Loucy (cell line): ENCODE measurements around the gene DIRAS3.

ENCODE experiments used
- H2AFZ ChIP-seq: fragments of 200-600 bp; sonication (generic); 2 replicates; pipeline ENCODE4 v1.6.0; 2016; ENCODE audit warnings: antibody characterized with exemption, mild to moderate bottlenecking, low read length, moderate library complexity
- H3F3A ChIP-seq: fragments of 200-600 bp; 2 replicates; pipeline ENCODE4 v1.6.0; 2016; ENCODE audit warnings: antibody characterized with exemption, low read depth, mild to moderate bottlenecking
- H3K27me3 ChIP-seq: fragments of 200-600 bp; sonication (generic); 2 replicates; pipeline ENCODE4 v1.6.1; 2014; ENCODE audit warnings: low read length, mild to moderate bottlenecking; ENCODE audit not compliant: insufficient read depth, poor library complexity, severe bottlenecking
- H3K36me3 ChIP-seq: fragments of 200-600 bp; sonication (generic); 2 replicates; pipeline ENCODE4 v1.6.1; 2016; ENCODE audit warnings: low read length; ENCODE audit not compliant: insufficient read depth
- H3K4me1 ChIP-seq: fragments of 200-600 bp; sonication (generic); 2 replicates; pipeline ENCODE4 v1.5.1; 2014; ENCODE audit warnings: low read length, mild to moderate bottlenecking; ENCODE audit not compliant: insufficient read depth, poor library complexity, severe bottlenecking
- H3K4me2 ChIP-seq: fragments of 200-600 bp; sonication (generic); 2 replicates; pipeline ENCODE4 v1.6.0; 2014; ENCODE audit warnings: antibody characterized with exemption, low read length, low read depth, mild to moderate bottlenecking; ENCODE audit not compliant: poor library complexity, severe bottlenecking
- H3K4me3 ChIP-seq: fragments of 200-600 bp; sonication (generic); 2 replicates; pipeline ENCODE4 v1.5.1; 2014; ENCODE audit warnings: low read length, mild to moderate bottlenecking, mixed read lengths; ENCODE audit not compliant: poor library complexity, severe bottlenecking
- H3K79me2 ChIP-seq: fragments of 200-600 bp; sonication (generic); 2 replicates; pipeline ENCODE4 v1.6.1; 2014; ENCODE audit warnings: low read length; ENCODE audit not compliant: insufficient read depth
- H3K9ac ChIP-seq: fragments of 200-600 bp; sonication (generic); 2 replicates; pipeline ENCODE4 v1.6.0; 2014; ENCODE audit warnings: mild to moderate bottlenecking, low read depth, low read length, moderate library complexity; ENCODE audit not compliant: poor library complexity, severe bottlenecking
- H3K9me2 ChIP-seq: fragments of 200-600 bp; sonication (generic); replicated peaks from 2 replicates; pipeline ENCODE4 v1.6.1; 2016; ENCODE audit warnings: low read depth, low read length, mixed read lengths
- H3K9me3 ChIP-seq: fragments of 200-600 bp; sonication (generic); 2 replicates; pipeline ENCODE4 v1.6.1; 2014; ENCODE audit warnings: mild to moderate bottlenecking, antibody characterized with exemption, low read length, low read depth; ENCODE audit not compliant: insufficient read depth
- H4K20me1 ChIP-seq: fragments of 200-600 bp; sonication (generic); 2 replicates; pipeline ENCODE4 v1.6.0; 2014; ENCODE audit warnings: antibody characterized with exemption, low read length, mild to moderate bottlenecking; ENCODE audit not compliant: insufficient read depth, poor library complexity, severe bottlenecking
- EZH2phosphoT487 ChIP-seq: fragments of 200-600 bp; IDR thresholded peaks from 2 replicates; pipeline ENCODE4 v1.6.1; 2018; ENCODE audit warnings: antibody characterized with exemption, mild to moderate bottlenecking, moderate library complexity, borderline replicate concordance
- TF ChIP-seq, protein P1 (sequence below): fragments of 200-600 bp; sonication (generic); conservative IDR thresholded peaks from 2 replicates; pipeline ENCODE4 v1.5.1; 2014; ENCODE audit warnings: mild to moderate bottlenecking, antibody characterized with exemption, low read length

The DIRAS3 gene, protein sequence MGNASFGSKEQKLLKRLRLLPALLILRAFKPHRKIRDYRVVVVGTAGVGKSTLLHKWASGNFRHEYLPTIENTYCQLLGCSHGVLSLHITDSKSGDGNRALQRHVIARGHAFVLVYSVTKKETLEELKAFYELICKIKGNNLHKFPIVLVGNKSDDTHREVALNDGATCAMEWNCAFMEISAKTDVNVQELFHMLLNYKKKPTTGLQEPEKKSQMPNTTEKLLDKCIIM

DNA sequence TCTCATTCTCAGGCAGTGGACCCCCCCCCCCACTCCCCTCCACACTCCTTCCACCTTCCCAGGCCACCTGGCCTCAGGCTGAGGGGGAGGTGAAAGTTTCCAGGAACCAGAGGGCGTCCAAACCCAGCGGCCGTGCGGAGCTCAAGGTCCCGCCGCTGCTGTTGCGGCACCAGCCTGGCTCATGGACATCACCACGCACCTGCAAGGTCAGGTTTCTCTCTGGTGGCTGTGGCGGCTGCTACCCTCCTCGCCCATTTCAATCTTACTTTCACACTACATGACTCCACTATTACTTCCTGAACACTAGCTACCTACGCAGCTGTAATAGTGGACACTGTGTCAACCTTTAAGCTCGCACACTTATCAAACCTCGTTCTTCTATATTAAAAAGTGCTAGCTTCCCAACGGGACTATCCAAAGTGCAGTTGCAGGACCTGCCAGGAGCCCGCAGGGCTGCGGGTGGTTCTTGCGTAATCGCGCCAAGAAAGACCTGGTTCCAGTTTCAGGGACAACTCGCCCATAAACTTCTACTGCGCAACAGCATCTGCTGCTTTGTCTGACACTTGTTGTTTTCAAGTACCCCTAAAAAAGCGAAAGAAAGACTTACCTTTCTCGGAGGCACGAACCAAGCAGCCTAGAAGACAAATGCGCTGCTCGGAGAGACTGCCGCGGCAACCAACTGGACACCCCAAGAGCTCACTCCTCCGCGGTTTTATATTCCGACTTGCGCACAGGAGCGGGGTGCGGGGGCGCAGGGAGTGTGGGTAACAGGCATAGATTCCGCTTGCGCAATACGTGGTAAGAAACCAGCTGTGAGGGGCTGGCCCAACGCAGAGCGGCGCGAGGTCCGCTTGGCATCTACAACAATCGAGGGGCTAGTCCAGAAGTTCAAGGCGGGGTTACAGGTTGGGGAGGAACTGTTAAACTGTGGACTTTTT lies at the start of gene DIRAS3:
TSS of gene DIRAS3 (minus strand) at position 687 of the 938 bp plus-strand sequence. CDS start 3,330 bp downstream, outside the sequence.
- no peak within 1 kb of the TSS for H3K4me2 ChIP-seq
- no peaks in the 10 kb centered on the region for H3K9me3 ChIP-seq
- H2AFZ ChIP-seq = no peak within 1 kb of the TSS
- H3K27me3 ChIP-seq = no peaks in the 10 kb centered on the region
- no peaks in the 10 kb centered on the region for H3K36me3 ChIP-seq
- TF ChIP-seq, protein P1, sequence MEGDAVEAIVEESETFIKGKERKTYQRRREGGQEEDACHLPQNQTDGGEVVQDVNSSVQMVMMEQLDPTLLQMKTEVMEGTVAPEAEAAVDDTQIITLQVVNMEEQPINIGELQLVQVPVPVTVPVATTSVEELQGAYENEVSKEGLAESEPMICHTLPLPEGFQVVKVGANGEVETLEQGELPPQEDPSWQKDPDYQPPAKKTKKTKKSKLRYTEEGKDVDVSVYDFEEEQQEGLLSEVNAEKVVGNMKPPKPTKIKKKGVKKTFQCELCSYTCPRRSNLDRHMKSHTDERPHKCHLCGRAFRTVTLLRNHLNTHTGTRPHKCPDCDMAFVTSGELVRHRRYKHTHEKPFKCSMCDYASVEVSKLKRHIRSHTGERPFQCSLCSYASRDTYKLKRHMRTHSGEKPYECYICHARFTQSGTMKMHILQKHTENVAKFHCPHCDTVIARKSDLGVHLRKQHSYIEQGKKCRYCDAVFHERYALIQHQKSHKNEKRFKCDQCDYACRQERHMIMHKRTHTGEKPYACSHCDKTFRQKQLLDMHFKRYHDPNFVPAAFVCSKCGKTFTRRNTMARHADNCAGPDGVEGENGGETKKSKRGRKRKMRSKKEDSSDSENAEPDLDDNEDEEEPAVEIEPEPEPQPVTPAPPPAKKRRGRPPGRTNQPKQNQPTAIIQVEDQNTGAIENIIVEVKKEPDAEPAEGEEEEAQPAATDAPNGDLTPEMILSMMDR = no peak
- TF ChIP-seq EZH2phosphoT487 = no peak
- no peaks in the 10 kb centered on the region for H3F3A ChIP-seq
- H3K9me2 ChIP-seq = no peaks in the 10 kb centered on the region
- no peak within 1 kb of the TSS for H3K4me3 ChIP-seq
- no peaks in the 10 kb centered on the region for H3K79me2 ChIP-seq
- H4K20me1 ChIP-seq = no peaks in the 10 kb centered on the region
- H3K9ac ChIP-seq = no peak within 1 kb of the TSS
- no peaks in the 10 kb centered on the region for H3K4me1 ChIP-seq

GRCh38 chr1:68093737-68094136 lies 43.3 kb upstream of the DIRAS3 start:
- H3K79me2 ChIP-seq = no peaks in the 10 kb centered on the region
- H3K4me2 ChIP-seq = no peak overlapping the region
- H2AFZ ChIP-seq = no peak overlapping the region
- no peaks in the 10 kb centered on the region for H4K20me1 ChIP-seq
- no peak overlapping the region for H3K4me3 ChIP-seq
- TF ChIP-seq, protein P1 = no peak
- no peak for TF ChIP-seq EZH2phosphoT487
- H3K36me3 ChIP-seq = no peaks in the 10 kb centered on the region
- H3F3A ChIP-seq = no peaks in the 10 kb centered on the region
- H3K9me2 ChIP-seq = no peaks in the 10 kb centered on the region
- H3K9ac ChIP-seq = no peak overlapping the region
- no peaks in the 10 kb centered on the region for H3K4me1 ChIP-seq
- H3K27me3 ChIP-seq = no peaks in the 10 kb centered on the region
- H3K9me3 ChIP-seq = no peaks in the 10 kb centered on the region

DNA sequence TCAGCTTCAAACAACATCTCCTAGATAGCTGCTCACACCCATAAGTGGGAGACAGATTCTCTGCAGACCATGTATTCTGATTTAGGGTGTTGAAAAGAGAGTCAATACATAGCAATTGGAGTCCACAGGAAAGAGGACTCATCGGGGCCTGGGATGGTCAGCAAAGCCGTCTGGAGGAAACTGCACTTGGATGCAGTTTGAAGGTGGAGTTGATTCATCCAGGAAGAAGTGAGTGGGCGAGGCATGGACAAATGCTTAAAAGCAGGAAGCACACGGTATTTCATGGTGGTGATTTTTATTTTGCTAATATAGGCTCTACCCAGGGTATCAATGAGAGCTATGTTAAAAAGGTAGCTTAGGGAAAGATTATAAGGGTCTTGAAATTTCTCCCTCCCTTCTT lies 36.8 kb upstream of the DIRAS3 start:
- no peak overlapping the region for H3K4me2 ChIP-seq
- TF ChIP-seq, protein P1 = no peak
- no peak for TF ChIP-seq EZH2phosphoT487
- no peaks in the 10 kb centered on the region for H3K79me2 ChIP-seq
- H4K20me1 ChIP-seq = no peaks in the 10 kb centered on the region
- no peaks in the 10 kb centered on the region for H3K36me3 ChIP-seq
- no peak overlapping the region for H2AFZ ChIP-seq
- no peaks in the 10 kb centered on the region for H3K27me3 ChIP-seq
- H3K9me2 ChIP-seq = no peaks in the 10 kb centered on the region
- H3F3A ChIP-seq = no peaks in the 10 kb centered on the region
- H3K9me3 ChIP-seq = no peaks in the 10 kb centered on the region
- H3K4me1 ChIP-seq = no peaks in the 10 kb centered on the region
- H3K9ac ChIP-seq = no peak overlapping the region
- H3K4me3 ChIP-seq = no peak overlapping the region
